GM19372 (cell line): ENCODE measurements around the gene AFG3L2.

Experiments used
- ATAC-seq: cut with Tn5 transposase; IDR thresholded peaks from one replicate; pipeline ENCODE4 v1.9.1; 2021; ENCODE audit warnings: mild to moderate bottlenecking, low read depth, moderate library complexity; ENCODE audit not compliant: unreplicated experiment

The AFG3L2 gene

GRCh38 chr18:12283256-12283655 lies 93.8 kb downstream of the AFG3L2 start:
- ATAC-seq: no peak

GRCh38 chr18:12282442-12283039 lies 94.5 kb downstream of the AFG3L2 start:
- ATAC-seq: no peak

GRCh38 chr18:12281861-12282260 lies 95.2 kb downstream of the AFG3L2 start:
- ATAC-seq: no peak

GRCh38 chr18:12279781-12280531 lies 97.1 kb downstream of the AFG3L2 start:
- ATAC-seq: no peak
